ENCODE data around the gene DPP6.

DPP6 gene

DNA sequence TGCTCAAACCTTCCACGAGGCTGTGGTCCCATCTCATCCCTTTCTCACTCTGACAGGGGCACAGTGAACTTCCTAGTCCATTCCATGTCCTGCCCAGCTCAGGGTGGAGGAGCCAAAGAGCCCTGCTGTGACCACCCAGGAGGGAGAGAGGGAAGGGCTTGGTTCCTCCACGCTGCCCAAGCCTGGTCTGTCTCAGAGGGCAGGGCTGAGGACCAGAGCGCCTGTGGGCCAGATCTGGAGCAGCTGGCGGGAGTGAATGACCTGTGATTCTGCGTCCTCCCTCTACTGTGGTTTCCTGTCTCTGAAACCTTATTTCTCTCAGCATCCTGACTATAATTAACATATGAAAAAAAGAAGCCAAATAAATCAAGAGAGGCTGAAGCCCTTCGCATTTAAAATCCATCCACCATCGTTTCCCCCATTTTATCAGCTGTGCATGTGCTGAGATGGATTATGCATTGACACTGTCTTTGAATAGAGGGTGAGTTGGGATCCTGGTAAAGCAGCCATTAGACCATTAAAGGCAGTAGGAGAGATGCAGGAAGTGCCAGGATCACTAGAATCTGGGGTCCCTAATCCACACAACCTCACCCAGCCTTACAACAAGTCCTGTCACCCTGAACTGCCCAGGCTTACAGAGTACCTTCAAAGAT is 165.6 kb downstream of the DPP6 start:
- ChIA-PET POLR2A (no interaction called here), CTCF (no interaction called here)
- DNase-seq (ENCODE audit: extremely low spot score): no peak
- TF ChIP-seq NFRKB (IDR thresholded peaks at IDR 0.05) (no peak), ARNT (IDR thresholded peaks at IDR 0.05) (no peak), SUZ12 (IDR thresholded peaks at IDR 0.05) (no peak), FOXA1 (IDR thresholded peaks at IDR 0.05) (no peak), BHLHE40 (IDR thresholded peaks at IDR 0.05; ENCODE audit: borderline replicate concordance) (no peak), HDGF (IDR thresholded peaks at IDR 0.05; ENCODE audit: borderline replicate concordance) (no peak), LEF1 (IDR thresholded peaks at IDR 0.05; ENCODE audit: borderline replicate concordance) (no peak), TARDBP (IDR thresholded peaks at IDR 0.05) (no peak), FOXK2 (IDR thresholded peaks at IDR 0.05) (no peak), L3MBTL2 (conservative IDR thresholded peaks at IDR 0.05) (no peak), CTBP1 (IDR thresholded peaks at IDR 0.05; ENCODE audit: borderline replicate concordance) (no peak), FOXM1 (IDR thresholded peaks at IDR 0.05; ENCODE audit: borderline replicate concordance) (no peak), ELF4 (IDR thresholded peaks at IDR 0.05) (no peak), SP1 (IDR thresholded peaks at IDR 0.05) (no peak), ZNF384 (IDR thresholded peaks at IDR 0.05) (no peak)
- TF ChIP-seq, protein P1, sequence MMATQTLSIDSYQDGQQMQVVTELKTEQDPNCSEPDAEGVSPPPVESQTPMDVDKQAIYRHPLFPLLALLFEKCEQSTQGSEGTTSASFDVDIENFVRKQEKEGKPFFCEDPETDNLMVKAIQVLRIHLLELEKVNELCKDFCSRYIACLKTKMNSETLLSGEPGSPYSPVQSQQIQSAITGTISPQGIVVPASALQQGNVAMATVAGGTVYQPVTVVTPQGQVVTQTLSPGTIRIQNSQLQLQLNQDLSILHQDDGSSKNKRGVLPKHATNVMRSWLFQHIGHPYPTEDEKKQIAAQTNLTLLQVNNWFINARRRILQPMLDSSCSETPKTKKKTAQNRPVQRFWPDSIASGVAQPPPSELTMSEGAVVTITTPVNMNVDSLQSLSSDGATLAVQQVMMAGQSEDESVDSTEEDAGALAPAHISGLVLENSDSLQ (IDR thresholded peaks at IDR 0.05): no peak

- CTCF ChIA-PET: no interaction called here
- TF ChIP-seq, protein P1 (IDR thresholded peaks at IDR 0.05): no peak
- TF ChIP-seq FOXK2 (IDR thresholded peaks at IDR 0.05) (no peak), LEF1 (IDR thresholded peaks at IDR 0.05; ENCODE audit: borderline replicate concordance) (no peak), BHLHE40 (IDR thresholded peaks at IDR 0.05; ENCODE audit: borderline replicate concordance) (no peak), ZNF384 (IDR thresholded peaks at IDR 0.05) (no peak), HDGF (IDR thresholded peaks at IDR 0.05; ENCODE audit: borderline replicate concordance) (no peak), FOXA1 (IDR thresholded peaks at IDR 0.05) (no peak), FOXM1 (IDR thresholded peaks at IDR 0.05; ENCODE audit: borderline replicate concordance) (no peak), SUZ12 (IDR thresholded peaks at IDR 0.05) (no peak), TARDBP (IDR thresholded peaks at IDR 0.05) (no peak), ARNT (IDR thresholded peaks at IDR 0.05) (no peak), L3MBTL2 (conservative IDR thresholded peaks at IDR 0.05) (no peak), ELF4 (IDR thresholded peaks at IDR 0.05) (no peak)
- DNase-seq (ENCODE audit: extremely low spot score): peak; percentile 19
- POLR2A ChIA-PET: no interaction called here
Measured at GRCh38 chr7:154231732-154232131, 179.5 kb downstream of the DPP6 start.

- no peak for DNase-seq (ENCODE audit: extremely low spot score)
- CTCF ChIA-PET: no interaction called here
- POLR2A ChIA-PET: no interaction called here
- TF ChIP-seq FOXK2 (IDR thresholded peaks at IDR 0.05) (no peak), LEF1 (IDR thresholded peaks at IDR 0.05; ENCODE audit: borderline replicate concordance) (no peak), HDGF (IDR thresholded peaks at IDR 0.05; ENCODE audit: borderline replicate concordance) (no peak), FOXA1 (IDR thresholded peaks at IDR 0.05) (no peak), NFRKB (IDR thresholded peaks at IDR 0.05) (no peak), L3MBTL2 (conservative IDR thresholded peaks at IDR 0.05) (no peak), TARDBP (IDR thresholded peaks at IDR 0.05) (no peak), SUZ12 (IDR thresholded peaks at IDR 0.05) (no peak), ELF4 (IDR thresholded peaks at IDR 0.05) (no peak), ZNF384 (IDR thresholded peaks at IDR 0.05) (no peak), BHLHE40 (IDR thresholded peaks at IDR 0.05; ENCODE audit: borderline replicate concordance) (no peak)
- TF ChIP-seq, protein P1 (IDR thresholded peaks at IDR 0.05): no peak
Measured at GRCh38 chr7:154232700-154233099, 180.5 kb downstream of the DPP6 start.

DNA sequence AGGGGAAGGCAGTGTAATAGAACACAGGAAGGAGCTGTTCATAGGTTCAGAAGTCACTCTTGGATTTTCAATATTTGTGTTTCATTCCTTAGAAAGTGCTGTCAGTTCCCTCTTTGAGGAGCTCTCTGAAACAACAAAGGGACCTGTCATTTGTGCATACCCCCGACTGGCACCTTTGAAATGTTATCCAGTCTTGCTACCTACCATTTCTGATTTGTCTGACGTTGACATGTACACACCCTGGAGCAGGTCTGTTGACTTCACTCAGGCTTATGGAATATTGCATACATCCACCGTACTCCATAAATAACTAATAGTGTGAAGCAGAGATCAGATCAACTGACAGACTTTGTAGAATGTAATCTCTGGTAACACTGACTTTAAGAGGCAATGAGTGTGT is 189.8 kb downstream of the DPP6 start:
- CTCF ChIA-PET: no interaction called here
- POLR2A ChIA-PET: no interaction called here
- DNase-seq (ENCODE audit: extremely low spot score): no peak
- TF ChIP-seq HDGF (IDR thresholded peaks at IDR 0.05; ENCODE audit: borderline replicate concordance): no peak
- TF ChIP-seq BHLHE40 (IDR thresholded peaks at IDR 0.05; ENCODE audit: borderline replicate concordance): no peak
- TF ChIP-seq NFRKB (IDR thresholded peaks at IDR 0.05): no peak
- TF ChIP-seq SP1 (IDR thresholded peaks at IDR 0.05): no peak
- TF ChIP-seq FOXM1 (IDR thresholded peaks at IDR 0.05; ENCODE audit: borderline replicate concordance): no peak
- no peak for TF ChIP-seq FOXK2 (IDR thresholded peaks at IDR 0.05)
- TF ChIP-seq ARNT (IDR thresholded peaks at IDR 0.05): no peak
- no peak for TF ChIP-seq L3MBTL2 (conservative IDR thresholded peaks at IDR 0.05)
- no peak for TF ChIP-seq SUZ12 (IDR thresholded peaks at IDR 0.05)
- no peak for TF ChIP-seq FOXA1 (IDR thresholded peaks at IDR 0.05)
- no peak for TF ChIP-seq TARDBP (IDR thresholded peaks at IDR 0.05)
- no peak for TF ChIP-seq ELF4 (IDR thresholded peaks at IDR 0.05)
- no peak for TF ChIP-seq CTBP1 (IDR thresholded peaks at IDR 0.05; ENCODE audit: borderline replicate concordance)

DNA sequence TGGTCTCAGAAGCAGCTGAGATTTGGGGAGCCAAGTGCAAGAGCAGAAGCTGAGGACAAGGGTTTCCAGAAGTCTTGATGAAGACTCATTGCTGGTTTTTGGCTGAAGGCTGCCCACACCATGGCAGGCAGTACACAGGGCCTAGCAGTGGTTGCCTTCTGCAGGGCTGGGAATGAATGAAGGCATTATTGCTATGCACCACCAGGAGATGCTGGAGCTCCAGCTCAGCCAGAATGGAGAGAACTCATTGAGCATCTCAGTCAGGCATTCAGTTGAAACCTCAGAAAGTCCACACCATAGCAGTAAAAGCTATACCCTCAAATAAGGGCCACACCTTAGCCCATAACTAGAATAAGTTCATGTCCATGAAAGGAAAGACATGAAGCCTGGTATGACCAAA is 190.5 kb downstream of the DPP6 start:
- ChIA-PET CTCF (no interaction called here), POLR2A (interaction anchor here (0.6 kb wide), 1 partner anchor 58 kb away, joined by 3 read pairs; no protein-coding TSS in a partner anchor)
- TF ChIP-seq ZNF384 (IDR thresholded peaks at IDR 0.05) (no peak), HDGF (IDR thresholded peaks at IDR 0.05; ENCODE audit: borderline replicate concordance) (no peak), FOXA1 (IDR thresholded peaks at IDR 0.05) (no peak), ARNT (IDR thresholded peaks at IDR 0.05) (no peak), TARDBP (IDR thresholded peaks at IDR 0.05) (no peak), FOXK2 (IDR thresholded peaks at IDR 0.05) (no peak), SP1 (IDR thresholded peaks at IDR 0.05) (no peak), SUZ12 (IDR thresholded peaks at IDR 0.05) (no peak), BHLHE40 (IDR thresholded peaks at IDR 0.05; ENCODE audit: borderline replicate concordance) (no peak)
- DNase-seq (ENCODE audit: extremely low spot score): no peak

- CTCF ChIA-PET: no interaction called here
- TF ChIP-seq CTBP1 (IDR thresholded peaks at IDR 0.05; ENCODE audit: borderline replicate concordance) (no peak), L3MBTL2 (conservative IDR thresholded peaks at IDR 0.05) (no peak), SUZ12 (IDR thresholded peaks at IDR 0.05) (no peak), ARNT (IDR thresholded peaks at IDR 0.05) (no peak), SP1 (IDR thresholded peaks at IDR 0.05) (no peak), FOXM1 (IDR thresholded peaks at IDR 0.05; ENCODE audit: borderline replicate concordance) (no peak), TARDBP (IDR thresholded peaks at IDR 0.05) (no peak), NFRKB (IDR thresholded peaks at IDR 0.05) (no peak), HDGF (IDR thresholded peaks at IDR 0.05; ENCODE audit: borderline replicate concordance) (no peak), FOXK2 (IDR thresholded peaks at IDR 0.05) (no peak), LEF1 (IDR thresholded peaks at IDR 0.05; ENCODE audit: borderline replicate concordance) (no peak)
- TF ChIP-seq, protein P1 (IDR thresholded peaks at IDR 0.05): no peak
- no peak for DNase-seq (ENCODE audit: extremely low spot score)
- POLR2A ChIA-PET: no interaction called here
Measured at GRCh38 chr7:154252046-154252445, 199.8 kb downstream of the DPP6 start.

Data from HEK293T (cell line).